Stimulated activated naive B cell treated with anti-CD40 and anti-IgM and Interleukin-4, amounts not matched to agents 10 μg/mL and 1 μg/mL and 100 μg/mL, for 72 hours (primary cell): Measurements from ENCODE around the gene NEU1.
"Not testable (repeated sequence)": the region's sequence is repeated elsewhere in the genome, so short reads cannot be mapped to it uniquely, and the experiment has no call there.

Experiments used
- ATAC-seq, 2 donors: fragments of 150-1000 bp; cut with Tn5 transposase; replicated peaks; 2 replicates each; pipeline ENCODE4 v1.10.0; 2021; ENCODE audit warnings: moderate library complexity in 1 of 2
- DNase-seq: peaks from one replicate; pipeline ENCODE4 v3.0.0; 2021
- H3K27ac Mint-ChIP-seq: one replicate; pipeline ENCODE4 v1.8.0; 2022; ENCODE audit warnings: mild to moderate bottlenecking, mixed read lengths
- H3K27me3 Mint-ChIP-seq, 2 donors: one replicate each; pipeline ENCODE4 v1.8.0; 2022; ENCODE audit warnings: mixed read lengths in 2 of 2
- H3K36me3 Mint-ChIP-seq, 2 donors: one replicate each; pipeline ENCODE4 v1.8.0; 2022; ENCODE audit warnings: mixed read lengths in 2 of 2, mild to moderate bottlenecking in 1 of 2
- H3K4me1 Mint-ChIP-seq, 2 donors: one replicate each; pipeline ENCODE4 v1.8.0; 2022; ENCODE audit warnings: mixed read lengths in 2 of 2, mild to moderate bottlenecking in 1 of 2
- H3K4me3 Mint-ChIP-seq, 2 donors: one replicate each; pipeline ENCODE4 v1.8.0; 2022; ENCODE audit warnings: mild to moderate bottlenecking in 2 of 2, mixed read lengths in 2 of 2, moderate library complexity in 1 of 2
- H3K9me3 Mint-ChIP-seq, 2 donors: one replicate each; pipeline ENCODE4 v1.8.0; 2022; ENCODE audit warnings: mixed read lengths in 2 of 2, mild to moderate bottlenecking in 1 of 2

The NEU1 gene

DNA sequence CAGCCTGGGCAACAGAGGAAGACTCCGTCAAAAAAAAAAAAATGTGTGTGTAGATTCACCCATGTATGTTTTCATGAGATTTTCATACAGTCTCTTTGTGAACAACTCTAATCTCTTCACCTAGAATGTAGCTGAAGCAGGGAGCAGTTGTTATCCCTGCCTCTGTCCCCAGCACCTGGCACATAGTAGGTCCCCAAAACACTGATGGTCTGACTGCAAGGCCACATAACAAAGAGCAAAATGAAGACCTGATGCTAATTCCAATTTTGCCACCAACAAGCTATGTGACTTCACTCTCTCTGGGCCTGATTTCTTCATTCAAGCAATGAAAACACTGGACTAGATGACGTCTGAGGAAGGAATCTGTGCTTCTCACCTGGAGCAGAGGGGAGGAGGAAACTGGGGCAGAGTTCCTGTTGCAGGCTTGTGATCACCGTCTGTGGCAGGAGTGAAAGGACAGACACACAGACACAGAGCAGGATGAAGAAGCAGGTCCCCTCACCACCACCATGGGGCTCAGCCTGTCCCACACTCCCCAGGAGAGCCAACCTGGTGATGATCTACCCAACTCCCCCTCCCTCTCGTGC, 11.6 kb upstream of the NEU1 start:
- Mint-ChIP-seq H3K9me3 (no peaks in the 10 kb centered on the region), H3K4me1 (no peaks in the 10 kb centered on the region), H3K27me3 (peaks cover 6 to 7% of the 10 kb centered on the region in 2 donors), H3K36me3 (peaks cover 2 to 3% of the 10 kb centered on the region in 2 donors), H3K27ac (no peak overlapping the region), H3K4me3 (no peak overlapping the region)
- ATAC-seq (no peak), DNase-seq (no peak)

DNA sequence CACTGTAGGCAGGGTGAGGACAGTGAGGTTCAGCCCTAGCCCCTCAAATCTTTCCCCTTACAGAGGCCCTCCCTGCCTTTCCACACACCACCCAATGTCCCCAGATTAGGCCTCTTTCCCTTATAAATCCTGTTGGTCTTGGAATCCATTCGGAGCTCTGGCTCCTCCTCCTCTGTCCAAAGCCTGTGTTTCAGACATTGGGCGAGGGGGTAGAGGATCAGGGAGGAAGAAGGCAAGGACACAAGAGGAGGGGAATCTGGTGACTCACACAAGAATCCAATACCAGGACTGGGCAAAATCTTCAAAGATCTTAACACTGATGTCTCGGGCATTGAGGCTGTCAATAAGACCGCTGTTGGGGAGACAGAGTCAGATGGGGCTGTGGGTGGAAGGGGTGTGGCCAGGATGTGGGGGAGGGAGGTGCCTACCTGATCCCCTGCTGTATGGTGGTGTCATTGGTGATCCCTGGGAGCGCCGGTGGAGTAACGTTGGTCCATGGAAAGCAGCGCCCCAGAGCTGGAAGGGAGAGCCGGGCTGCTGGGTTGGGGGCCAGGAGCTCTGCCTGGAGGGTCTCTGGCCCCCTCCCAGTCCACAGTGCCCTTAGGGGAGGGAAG, 8.5 kb upstream of the NEU1 start:
- peak overlapping the region; percentile 25 for H3K27ac Mint-ChIP-seq
- H3K27me3 Mint-ChIP-seq, result peaks cover 6 to 11% of the 10 kb centered on the region in 2 donors
- H3K9me3 Mint-ChIP-seq, result no peaks in the 10 kb centered on the region
- no peak for ATAC-seq
- no peaks in the 10 kb centered on the region for H3K36me3 Mint-ChIP-seq
- H3K4me3 Mint-ChIP-seq, result no peak overlapping the region
- no peaks in the 10 kb centered on the region for H3K4me1 Mint-ChIP-seq
- DNase-seq, result no peak

DNA sequence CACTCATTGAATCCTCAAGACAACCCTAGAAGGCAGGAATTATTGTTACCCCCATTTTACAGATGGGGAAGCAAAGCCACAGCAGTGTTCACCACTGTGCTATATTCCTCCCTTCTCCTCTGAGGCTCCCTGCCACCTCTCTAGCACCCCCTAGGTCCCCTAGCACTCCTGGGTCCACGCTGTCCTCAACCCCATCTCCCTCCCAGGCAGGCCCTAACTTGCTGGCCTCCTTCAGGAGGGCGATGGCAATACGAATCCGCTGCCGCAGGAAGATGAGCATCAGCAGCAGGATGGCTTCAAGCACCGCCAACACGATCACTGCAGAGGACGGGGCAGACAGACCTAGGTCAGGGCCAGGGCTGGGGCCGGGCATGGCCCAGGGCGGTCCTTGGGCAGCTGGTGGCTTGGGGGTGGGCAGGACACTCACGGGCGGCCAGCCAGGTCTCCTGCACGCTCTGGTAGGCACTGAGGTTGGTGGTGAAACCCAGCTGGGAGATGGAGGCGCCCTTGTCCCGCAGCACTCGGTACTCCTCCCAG, 7.8 kb upstream of the NEU1 start:
- DNase-seq (no peak), ATAC-seq (peak in 1 of 2 donors; percentile 41)
- no peak overlapping the region for H3K27ac Mint-ChIP-seq
- peaks cover 6 to 11% of the 10 kb centered on the region in 2 donors for H3K27me3 Mint-ChIP-seq
- H3K36me3 Mint-ChIP-seq, result no peaks in the 10 kb centered on the region
- no peaks in the 10 kb centered on the region for H3K4me1 Mint-ChIP-seq
- no peak overlapping the region for H3K4me3 Mint-ChIP-seq
- no peaks in the 10 kb centered on the region for H3K9me3 Mint-ChIP-seq

DNA sequence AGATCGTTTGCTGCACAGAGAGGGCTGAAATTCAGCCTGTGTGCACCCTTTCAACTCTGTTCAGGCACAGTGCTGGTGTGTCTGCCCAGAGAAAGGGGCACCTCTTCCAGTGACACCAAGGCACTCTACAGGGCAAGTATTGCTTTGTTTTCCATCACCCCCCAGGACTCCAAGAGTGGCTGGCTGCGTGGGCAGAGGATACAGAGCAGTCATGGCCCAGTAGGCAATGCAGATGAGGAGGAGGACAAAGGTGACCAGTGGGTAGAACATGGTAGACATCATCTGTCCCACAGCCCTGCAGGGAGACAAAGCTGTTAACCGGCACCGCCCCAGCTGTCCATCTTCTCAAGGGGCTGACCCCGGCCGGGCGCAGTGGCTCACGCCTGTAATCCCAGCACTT, 6.7 kb upstream of the NEU1 start:
- DNase-seq (no peak), ATAC-seq (no peak)
- Mint-ChIP-seq H3K36me3 (no peaks in the 10 kb centered on the region), H3K27me3 (peaks cover 6 to 11% of the 10 kb centered on the region in 2 donors), H3K4me1 (peaks cover 4 to 9% of the 10 kb centered on the region in 2 donors), H3K9me3 (no peaks in the 10 kb centered on the region), H3K27ac (no peak overlapping the region), H3K4me3 (no peak overlapping the region)

DNA sequence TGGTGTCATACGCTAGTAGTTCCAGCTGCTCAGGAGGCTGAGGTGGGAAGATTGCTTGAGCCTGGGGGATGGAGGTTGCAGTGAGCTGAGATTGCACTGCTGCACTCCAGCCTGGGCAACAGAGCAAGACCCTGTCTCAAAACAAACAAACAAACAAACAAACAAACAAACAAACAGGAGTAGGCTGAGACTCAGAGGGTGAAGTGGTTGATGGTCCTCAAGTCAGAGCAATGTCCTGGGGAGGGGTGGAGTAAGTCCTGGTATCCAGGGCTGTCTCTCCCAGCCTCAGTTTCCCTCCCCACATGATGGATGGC, 6.0 kb upstream of the NEU1 start:
- H3K9me3 Mint-ChIP-seq, H3K4me3 Mint-ChIP-seq, H3K27ac Mint-ChIP-seq, H3K36me3 Mint-ChIP-seq, ATAC-seq, DNase-seq: not testable (repeated sequence)
- peaks cover 5 to 17% of the 10 kb centered on the region in 2 donors for H3K4me1 Mint-ChIP-seq
- H3K27me3 Mint-ChIP-seq, result peaks cover 6 to 11% of the 10 kb centered on the region in 2 donors

DNA sequence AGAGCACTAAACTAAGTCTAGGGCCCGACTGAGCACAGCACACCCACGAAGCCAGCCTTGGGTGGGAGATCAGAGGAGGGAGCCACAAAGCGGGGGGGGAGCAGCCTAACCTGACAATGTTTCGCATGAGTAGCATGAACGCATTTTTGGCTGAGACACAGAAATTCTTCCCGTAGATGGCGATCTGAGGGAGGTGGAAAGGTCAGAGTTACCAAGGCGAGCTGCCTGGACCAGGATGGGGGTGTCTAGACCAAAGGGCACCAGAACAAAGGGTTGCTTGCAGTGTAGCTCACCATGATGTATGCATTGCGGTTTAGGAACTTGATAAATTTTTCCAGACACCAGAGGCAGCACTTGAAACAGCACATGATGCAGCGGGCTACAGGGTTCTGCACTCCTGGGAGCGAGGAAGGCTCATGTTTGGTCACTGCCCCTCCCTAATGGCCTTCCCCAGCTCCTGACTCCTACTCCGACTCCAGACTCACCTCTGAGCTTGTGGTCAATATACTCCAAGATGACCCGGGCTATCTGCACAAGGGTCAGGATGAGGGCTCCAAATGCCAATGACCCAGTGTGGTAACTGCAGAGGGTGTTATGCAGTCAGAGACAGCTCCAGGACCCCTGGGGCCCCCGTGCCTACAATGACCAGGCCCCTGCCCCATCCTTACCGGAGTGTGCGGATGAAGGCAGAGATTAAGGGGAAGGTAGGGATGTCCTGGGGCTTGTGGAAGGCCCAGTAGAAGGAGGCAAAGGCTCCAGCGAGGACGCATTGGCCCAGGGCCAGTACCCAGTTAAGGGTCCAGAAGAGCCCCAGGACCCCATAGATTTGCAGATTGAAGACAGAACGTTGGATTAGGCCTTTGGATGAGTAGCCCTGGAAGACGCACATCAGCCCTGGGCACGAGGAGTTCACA, 2.8 kb upstream of the NEU1 start:
- peak overlapping the region; percentile 25 for H3K27ac Mint-ChIP-seq
- peaks cover 18 to 36% of the 10 kb centered on the region in 2 donors for H3K4me1 Mint-ChIP-seq
- ATAC-seq (no peak), DNase-seq (no peak)
- peaks cover 4 to 13% of the 10 kb centered on the region in 2 donors for H3K36me3 Mint-ChIP-seq
- H3K9me3 Mint-ChIP-seq, result no peaks in the 10 kb centered on the region
- no peak overlapping the region for H3K4me3 Mint-ChIP-seq
- H3K27me3 Mint-ChIP-seq, result peaks cover 0 to 6% of the 10 kb centered on the region in 2 donors

DNA sequence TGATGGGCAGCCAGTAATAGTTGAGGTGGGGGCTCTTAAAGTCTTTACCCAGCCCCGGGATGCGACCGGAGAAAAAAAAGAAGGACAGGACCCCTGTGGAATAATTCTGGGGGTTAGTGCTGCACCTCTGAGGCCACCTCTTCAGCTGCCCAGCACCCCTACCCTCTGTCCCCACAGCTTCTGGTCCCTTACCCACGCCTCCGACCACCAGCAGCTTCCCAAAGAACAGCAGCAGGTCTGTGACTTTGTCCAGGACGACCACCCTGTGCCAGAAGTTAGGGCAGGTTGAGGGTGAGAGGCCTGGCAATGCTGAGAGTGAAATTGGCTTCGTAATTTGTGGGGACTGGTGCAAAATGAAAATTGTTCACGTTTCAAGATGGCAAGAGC, 2.2 kb upstream of the NEU1 start:
- Mint-ChIP-seq H3K36me3 (peaks cover 7 to 19% of the 10 kb centered on the region in 2 donors), H3K27ac (no peak overlapping the region), H3K4me1 (peaks cover 20 to 41% of the 10 kb centered on the region in 2 donors), H3K27me3 (peaks cover 0 to 6% of the 10 kb centered on the region in 2 donors), H3K9me3 (no peaks in the 10 kb centered on the region), H3K4me3 (peak overlapping the region in 1 of 2 donors; percentile 94)
- ATAC-seq (no peak), DNase-seq (no peak)

DNA sequence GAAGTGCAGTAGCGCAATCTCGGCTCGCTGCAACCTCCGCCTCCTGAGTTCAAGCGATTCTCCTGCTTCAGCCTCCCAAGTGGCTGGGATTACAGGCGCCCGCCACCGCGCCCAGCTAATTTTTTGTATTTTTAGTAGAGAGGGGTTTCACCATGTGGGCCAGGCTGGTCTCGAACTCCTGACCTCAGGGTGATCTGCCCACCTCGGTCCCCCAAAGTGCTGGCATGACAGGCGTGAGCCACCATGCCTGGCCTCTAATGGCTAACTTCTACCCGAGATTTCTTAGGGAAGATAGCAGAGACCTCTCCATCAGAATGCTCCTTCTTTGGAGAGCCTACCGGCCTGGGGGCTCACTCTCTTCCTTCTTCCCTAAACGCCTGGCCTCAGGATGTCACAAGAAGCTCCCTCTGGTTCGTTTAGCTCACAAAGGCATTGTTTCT, 1.5 kb upstream of the NEU1 start:
- H3K4me1 Mint-ChIP-seq, result peaks cover 20 to 42% of the 10 kb centered on the region in 2 donors
- ATAC-seq, H3K9me3 Mint-ChIP-seq, H3K27me3 Mint-ChIP-seq, DNase-seq: not testable (repeated sequence)
- H3K4me3 Mint-ChIP-seq, result peak overlapping the region; percentile 94 to 96
- peak overlapping the region; percentile 97 for H3K27ac Mint-ChIP-seq
- H3K36me3 Mint-ChIP-seq, result peaks cover 14 to 26% of the 10 kb centered on the region in 2 donors

DNA sequence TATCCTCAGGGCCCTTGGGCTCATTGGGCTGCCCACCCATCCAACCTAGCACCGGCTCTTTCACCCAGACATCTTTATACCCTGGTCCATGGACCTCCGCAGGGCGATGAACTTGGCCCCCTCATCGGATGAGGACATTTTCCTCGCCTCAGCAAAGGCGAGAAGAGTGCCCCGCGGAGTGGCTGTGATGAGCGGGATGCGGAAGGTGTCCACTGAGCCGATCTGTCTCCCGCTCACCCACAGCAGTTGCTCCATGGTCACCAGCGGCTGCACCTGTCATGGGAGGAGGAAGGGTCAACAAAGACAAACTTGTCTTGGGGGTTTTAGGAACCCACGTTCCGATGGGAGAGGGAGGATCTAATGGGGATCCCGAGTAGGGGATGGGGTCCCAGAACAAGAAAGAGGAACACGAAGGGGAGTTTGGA, 690 bp downstream of the NEU1 start:
- ATAC-seq (no peak), DNase-seq (no peak)
- peaks cover 24 to 39% of the 10 kb centered on the region in 2 donors for H3K36me3 Mint-ChIP-seq
- no peaks in the 10 kb centered on the region for H3K9me3 Mint-ChIP-seq
- H3K27me3 Mint-ChIP-seq, result no peaks in the 10 kb centered on the region
- peaks cover 20 to 42% of the 10 kb centered on the region in 2 donors for H3K4me1 Mint-ChIP-seq
- peak overlapping the region; percentile 97 for H3K27ac Mint-ChIP-seq
- peak overlapping the region; percentile 94 to 96 for H3K4me3 Mint-ChIP-seq

DNA sequence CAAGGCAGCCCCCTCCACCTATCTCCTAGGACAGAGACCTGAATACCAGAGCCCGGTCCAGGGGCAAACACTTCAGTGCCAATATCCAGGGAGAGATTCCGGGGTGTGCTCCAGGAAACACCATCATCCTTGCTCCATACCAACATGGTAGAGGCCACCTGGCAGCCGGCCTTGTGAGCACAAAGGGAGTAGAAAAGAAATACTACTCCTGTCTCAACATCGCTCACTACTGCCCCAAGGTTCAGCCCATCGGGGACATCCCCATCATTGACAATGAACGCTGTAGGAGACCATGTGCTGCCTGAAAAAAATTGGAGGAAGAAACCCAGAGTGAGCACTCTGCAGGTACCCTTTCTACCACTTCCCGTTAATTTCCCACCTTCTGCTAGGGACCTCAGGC, 1.5 kb downstream of the NEU1 start:
- peaks cover 25 to 39% of the 10 kb centered on the region in 2 donors for H3K36me3 Mint-ChIP-seq
- H3K4me1 Mint-ChIP-seq, result peaks cover 20 to 42% of the 10 kb centered on the region in 2 donors
- H3K4me3 Mint-ChIP-seq, result peak overlapping the region; percentile 94 to 96
- no peak overlapping the region for H3K27ac Mint-ChIP-seq
- no peak for DNase-seq
- no peaks in the 10 kb centered on the region for H3K27me3 Mint-ChIP-seq
- ATAC-seq, result no peak
- H3K9me3 Mint-ChIP-seq, result no peaks in the 10 kb centered on the region

DNA sequence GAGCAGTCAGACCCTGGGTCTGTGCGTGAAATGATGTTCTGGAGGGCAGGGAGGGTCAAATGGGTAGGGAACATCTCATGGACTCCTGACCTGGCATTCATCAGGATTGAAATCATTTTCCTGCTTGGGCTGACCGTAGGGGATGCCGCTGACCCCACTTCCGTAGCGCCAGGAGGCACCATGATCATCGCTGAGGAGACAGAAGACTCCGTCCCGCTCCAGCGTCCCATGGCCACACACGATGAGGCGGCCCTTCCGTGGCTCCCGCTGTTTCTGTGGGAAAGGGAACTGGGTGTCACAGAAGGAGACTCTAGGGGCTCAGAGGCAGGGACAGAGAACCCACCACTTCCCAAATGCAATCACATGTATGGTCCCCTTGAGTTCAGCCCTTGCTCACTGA, 2.3 kb downstream of the NEU1 start:
- Mint-ChIP-seq H3K4me3 (no peak overlapping the region), H3K27me3 (no peaks in the 10 kb centered on the region), H3K4me1 (peaks cover 20 to 42% of the 10 kb centered on the region in 2 donors), H3K27ac (no peak overlapping the region), H3K9me3 (no peaks in the 10 kb centered on the region), H3K36me3 (peaks cover 27 to 42% of the 10 kb centered on the region in 2 donors)
- DNase-seq (no peak), ATAC-seq (no peak)

DNA sequence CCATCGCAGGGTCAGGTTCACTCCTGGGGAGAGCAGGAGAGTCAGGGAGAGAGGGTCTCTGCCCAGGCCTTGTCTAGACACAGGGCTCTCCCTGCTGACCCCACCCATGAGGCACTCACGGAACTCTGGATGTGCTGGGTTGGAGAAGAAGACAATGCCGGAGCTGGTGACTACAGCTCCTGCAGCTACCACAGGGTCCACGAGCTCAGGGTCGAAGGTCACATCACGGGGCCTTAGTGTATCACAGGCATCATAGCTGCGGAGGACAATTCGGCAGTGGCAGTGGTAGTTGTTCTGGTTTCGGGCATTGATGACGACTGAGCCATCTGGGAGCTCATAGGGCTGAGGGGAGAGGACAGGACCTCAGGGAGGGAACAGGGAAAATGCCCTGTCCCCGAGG, 2.7 kb downstream of the NEU1 start:
- DNase-seq (no peak), ATAC-seq (no peak)
- no peak overlapping the region for H3K4me3 Mint-ChIP-seq
- H3K27ac Mint-ChIP-seq, result no peak overlapping the region
- no peaks in the 10 kb centered on the region for H3K9me3 Mint-ChIP-seq
- peaks cover 17 to 38% of the 10 kb centered on the region in 2 donors for H3K4me1 Mint-ChIP-seq
- H3K36me3 Mint-ChIP-seq, result peaks cover 30 to 44% of the 10 kb centered on the region in 2 donors
- H3K27me3 Mint-ChIP-seq, result no peaks in the 10 kb centered on the region

DNA sequence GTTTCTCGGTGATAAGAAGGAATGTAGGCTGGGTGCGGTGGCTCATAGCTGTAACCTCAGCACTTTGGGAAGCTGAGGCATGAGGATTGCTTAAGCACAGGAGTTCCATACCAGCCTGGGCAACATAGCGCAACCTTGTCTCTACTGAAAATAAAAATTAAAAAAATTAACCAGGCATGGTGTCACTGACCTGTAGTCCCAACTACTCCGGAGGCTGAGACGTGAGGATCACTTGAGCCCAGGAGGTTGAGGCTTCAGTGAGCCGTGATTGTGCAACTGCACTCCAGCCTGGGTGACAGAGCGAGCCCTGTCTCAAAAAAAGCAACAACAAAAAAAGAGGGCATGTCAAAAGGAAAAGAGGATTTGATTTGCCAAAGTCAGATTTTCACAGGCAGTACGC, 3.9 kb downstream of the NEU1 start:
- Mint-ChIP-seq H3K4me1 (peaks cover 16 to 26% of the 10 kb centered on the region in 2 donors), H3K9me3 (no peaks in the 10 kb centered on the region), H3K27ac (no peak overlapping the region), H3K4me3 (no peak overlapping the region), H3K27me3 (no peaks in the 10 kb centered on the region), H3K36me3 (peaks cover 30 to 44% of the 10 kb centered on the region in 2 donors)
- ATAC-seq, result no peak
- no peak for DNase-seq

DNA sequence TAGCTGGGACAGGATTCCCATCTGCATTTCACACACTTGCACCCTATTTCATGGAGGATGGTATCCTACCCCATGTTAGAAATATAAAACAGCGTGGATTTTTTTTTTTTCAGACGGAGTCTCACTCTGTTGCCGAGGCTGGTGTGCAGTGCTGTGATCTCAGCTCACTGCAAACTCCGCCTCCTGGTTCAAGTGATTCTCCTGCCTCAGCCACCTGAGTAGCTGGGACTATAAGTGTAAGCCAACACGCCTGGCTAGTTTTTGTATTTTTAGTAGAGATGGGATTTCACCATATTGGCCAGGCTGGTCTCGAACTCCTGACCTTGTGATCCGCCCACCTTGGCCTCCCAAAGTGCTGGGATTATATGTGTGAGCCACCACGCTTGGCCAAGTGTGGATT, 4.8 kb downstream of the NEU1 start:
- H3K27ac Mint-ChIP-seq, result peak overlapping the region; percentile 38

More for the DNA sequence above, 4.8 kb downstream of the NEU1 start:
- ATAC-seq, H3K27me3 Mint-ChIP-seq, DNase-seq, H3K9me3 Mint-ChIP-seq, H3K4me3 Mint-ChIP-seq: not testable (repeated sequence)
- H3K4me1 Mint-ChIP-seq, result peaks cover 14 to 23% of the 10 kb centered on the region in 2 donors
- peaks cover 32 to 47% of the 10 kb centered on the region in 2 donors for H3K36me3 Mint-ChIP-seq
